SK-N-SH (cell line): ENCODE results near the gene FAM117B. TPM values are rescaled to one million over a fixed set of nuclear protein-coding genes. Genes with fewer than 3 reads are reported as not detected.

Experiments
- CTCF ChIA-PET: fragments of 300-600, 350-600 bp; formaldehyde crosslinking; extraction: SDS; loops from one replicate; lab custom pipeline; 2021; lab: Yijun Ruan, JAX
- POLR2A ChIA-PET: fragments of 350-600 bp; sonication (Branson Sonifier 250); formaldehyde crosslinking; extraction: SDS; loops from one replicate; lab custom pipeline; 2020; ENCODE audit warnings: antibody characterized with exemption, inconsistent platforms; lab: Yijun Ruan, JAX
- DNase-seq: peaks from one replicate; pipeline ENCODE4 v3.0.0; 2012
- H2AFZ ChIP-seq: fragments of 200-600 bp; sonication (generic); 2 replicates; pipeline ENCODE4 v1.8.1; 2016; ENCODE audit warnings: antibody characterized with exemption, mild to moderate bottlenecking, low read depth
- H3F3A ChIP-seq: fragments of 200-600 bp; sonication (generic); replicated peaks from 2 replicates; pipeline ENCODE3; 2016; ENCODE audit warnings: antibody characterized with exemption, mild to moderate bottlenecking; ENCODE audit not compliant: insufficient read depth
- H3K27ac ChIP-seq, 2 experiments: fragments of 200-500 bp in 1 of 2; fragments of 200-600 bp in 1 of 2; sonication (Bioruptor generic) in 1 of 2; sonication (generic), shearing (Covaris generic) in 1 of 2; 2 replicates each; pipeline versions ENCODE4 v1.5.1 to v1.6.1; 2014 to 2016; ENCODE audit warnings: low read depth in 2 of 2, inconsistent platforms in 1 of 2, low read length in 1 of 2, mild to moderate bottlenecking in 1 of 2, mixed read lengths in 1 of 2
- H3K27me3 ChIP-seq: fragments of 200-600 bp; sonication (generic), shearing (Covaris generic); 2 replicates; pipeline ENCODE4 v1.6.1; 2016; ENCODE audit warnings: mixed run types; ENCODE audit not compliant: insufficient read depth
- H3K36me3 ChIP-seq, 2 experiments: fragments of 200-500 bp in 1 of 2; fragments of 200-600 bp in 1 of 2; sonication (Bioruptor generic) in 1 of 2; sonication (generic) in 1 of 2; replicated peaks in 1 of 2; 2 replicates each; pipeline versions ENCODE3 to v1.5.1; 2014 to 2016; ENCODE audit warnings: low read length in 1 of 2, mild to moderate bottlenecking in 1 of 2; ENCODE audit not compliant: insufficient read depth in 2 of 2, control insufficient read depth in 1 of 2
- H3K4me1 ChIP-seq, 2 experiments: fragments of 200-500 bp in 1 of 2; fragments of 200-600 bp in 1 of 2; sonication (Bioruptor generic) in 1 of 2; sonication (generic), shearing (Covaris generic) in 1 of 2; 2 replicates each; pipeline versions ENCODE4 v1.5.1 to v1.6.1; 2014 to 2016; ENCODE audit warnings: low read depth in 1 of 2, low read length in 1 of 2, mixed run types in 1 of 2; ENCODE audit not compliant: insufficient read depth in 2 of 2, control insufficient read depth in 1 of 2
- H3K4me2 ChIP-seq: fragments of 200-600 bp; sonication (generic), shearing (Covaris generic); 2 replicates; pipeline ENCODE4 v1.6.1; 2017; ENCODE audit warnings: mixed run types
- H3K4me3 ChIP-seq, 2 experiments: fragments of 200-500 bp in 1 of 2; fragments of 200-600 bp in 1 of 2; sonication (Bioruptor generic) in 1 of 2; sonication (generic), shearing (Covaris generic) in 1 of 2; 2 replicates each; pipeline versions ENCODE4 v1.5.1 to v1.8.1; 2014 to 2016; ENCODE audit warnings: low read depth in 2 of 2, inconsistent platforms in 1 of 2, low read length in 1 of 2, mild to moderate bottlenecking in 1 of 2, mixed read lengths in 1 of 2, moderate library complexity in 1 of 2
- H3K79me2 ChIP-seq: fragments of 200-600 bp; sonication (generic); 2 replicates; pipeline ENCODE4 v1.8.1; 2017; ENCODE audit warnings: mild to moderate bottlenecking; ENCODE audit not compliant: insufficient read depth
- H3K9ac ChIP-seq: fragments of 200-600 bp; sonication (generic); 2 replicates; pipeline ENCODE4 v1.6.1; 2017; ENCODE audit warnings: mixed run types
- H3K9me2 ChIP-seq: fragments of 200-600 bp; sonication (generic); 2 replicates; pipeline ENCODE4 v1.6.1; 2017; ENCODE audit warnings: mixed run types
- H3K9me3 ChIP-seq: fragments of 200-600 bp; sonication (generic); 2 replicates; pipeline ENCODE4 v1.6.1; 2017; ENCODE audit warnings: mixed run types, mild to moderate bottlenecking, moderate library complexity
- H4K20me1 ChIP-seq: fragments of 200-600 bp; sonication (generic); 2 replicates; pipeline ENCODE4 v1.6.1; 2017; ENCODE audit warnings: mild to moderate bottlenecking, mixed run types; ENCODE audit not compliant: insufficient read depth
- EP300 ChIP-seq, 2 experiments: IDR thresholded peaks; 2 replicates each; pipeline versions ENCODE4 v1.4.0 to v1.6.1; 2012; ENCODE audit warnings: borderline replicate concordance in 1 of 2, low read depth in 1 of 2, low read length in 1 of 2
- EZH2phosphoT487 ChIP-seq: fragments of 200-600 bp; sonication (generic); IDR thresholded peaks from 2 replicates; pipeline ENCODE4 v1.6.1; 2017; ENCODE audit warnings: low read depth, mixed run types, mild to moderate bottlenecking, antibody characterized with exemption, moderate library complexity, borderline replicate concordance
- FOSL2 ChIP-seq: IDR thresholded peaks from 2 replicates; pipeline ENCODE4 v1.4.0; 2012; ENCODE audit warnings: low read depth, mild to moderate bottlenecking, moderate library complexity, borderline replicate concordance
- FOXJ3 ChIP-seq: sonication (generic); formaldehyde crosslinking; IDR thresholded peaks from 2 replicates; pipeline ENCODE4 v1.5.1; 2020; ENCODE audit warnings: mild to moderate bottlenecking, missing genetic modification reagents
- FOXM1 ChIP-seq: IDR thresholded peaks from 2 replicates; pipeline ENCODE4 v1.4.0; 2012; ENCODE audit warnings: low read depth, mild to moderate bottlenecking
- GABPA ChIP-seq: IDR thresholded peaks from 2 replicates; pipeline ENCODE4 v1.4.0; 2012; ENCODE audit warnings: low read depth, mild to moderate bottlenecking
- GATA2 ChIP-seq: sonication (generic); formaldehyde crosslinking; IDR thresholded peaks from 2 replicates; pipeline ENCODE4 v1.5.0; 2020; ENCODE audit warnings: mild to moderate bottlenecking, missing genetic modification reagents
- JUND ChIP-seq: IDR thresholded peaks from 2 replicates; pipeline ENCODE4 v1.4.0; 2012
- MEF2A ChIP-seq: IDR thresholded peaks from 2 replicates; pipeline ENCODE4 v1.4.0; 2012; ENCODE audit warnings: low read depth, borderline replicate concordance
- NFIC ChIP-seq: IDR thresholded peaks from 2 replicates; pipeline ENCODE4 v1.4.0; 2012; ENCODE audit warnings: borderline replicate concordance
- RAD21 ChIP-seq: IDR thresholded peaks from 2 replicates; pipeline ENCODE4 v1.6.1; 2012; ENCODE audit warnings: mild to moderate bottlenecking, low read length
- RFX5 ChIP-seq: IDR thresholded peaks from 2 replicates; pipeline ENCODE4 v1.6.1; 2012; ENCODE audit warnings: mild to moderate bottlenecking, improper control_type of control experiment, low read length
- SIN3A ChIP-seq: IDR thresholded peaks from 2 replicates; pipeline ENCODE4 v1.6.1; 2012; ENCODE audit warnings: low read depth, mild to moderate bottlenecking, low read length, moderate library complexity, borderline replicate concordance
- SMC3 ChIP-seq: IDR thresholded peaks from 2 replicates; pipeline ENCODE4 v1.6.1; 2012; ENCODE audit warnings: low read depth, low read length, improper control_type of control experiment
- YY1 ChIP-seq: IDR thresholded peaks from 2 replicates; pipeline ENCODE4 v1.4.0; 2012; ENCODE audit warnings: low read depth, mild to moderate bottlenecking
- polyA plus RNA-seq, 3 experiments: library from polyadenylated mRNA; depleted of rRNA; stranded (reverse); fragments of >200 nt; gene quantifications; 2 replicates each; pipeline ENCODE4 v1.2.3, GENCODE V29; 2012
- TF ChIP-seq, protein P1 (sequence below): fragments of 150-350 bp; IDR thresholded peaks from 2 replicates; pipeline ENCODE4 v1.6.1; 2017; ENCODE audit warnings: antibody characterized with exemption, low read length, low read depth, borderline replicate concordance
- TF ChIP-seq, protein P2 (sequence below): IDR thresholded peaks from 2 replicates; pipeline ENCODE4 v1.4.0; 2012; ENCODE audit warnings: low read depth, borderline replicate concordance
- TF ChIP-seq, protein P3 (sequence below): IDR thresholded peaks from 2 replicates; pipeline ENCODE4 v1.4.0; 2012; ENCODE audit warnings: low read depth, borderline replicate concordance

FAM117B gene
- polyA plus RNA-seq, 1 of the 3 experiments (the other 2 are of a cell fraction), result 0.90 TPM

DNA sequence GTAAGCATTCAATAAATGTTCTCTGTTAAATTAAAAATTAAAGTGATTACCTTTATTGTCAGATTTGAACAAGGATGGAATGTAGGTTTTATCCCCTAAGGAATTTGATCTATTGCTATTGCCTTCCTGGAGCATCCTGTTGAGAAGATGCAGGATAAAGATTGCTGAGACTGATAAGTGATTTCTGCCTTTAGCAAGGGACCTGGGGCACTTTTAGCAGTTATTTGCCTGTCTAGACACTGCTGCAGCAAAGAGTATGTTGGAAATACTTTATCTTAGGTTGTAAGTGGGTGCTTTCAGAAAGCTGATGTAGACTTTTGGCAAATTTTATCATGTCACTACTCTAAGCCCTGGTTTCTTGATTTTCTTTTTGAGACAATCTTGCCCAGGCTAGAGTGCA lies 69.5 kb downstream of the FAM117B start:
- Histone ChIP-seq H3K4me3 (no peak overlapping the region), H3K79me2 (no peaks in the 10 kb centered on the region), H3K27ac (no peak overlapping the region), H3K27me3 (no peaks in the 10 kb centered on the region), H3K4me1 (no peaks in the 10 kb centered on the region), H4K20me1 (no peaks in the 10 kb centered on the region), H3K9me3 (no peaks in the 10 kb centered on the region), H3K4me2 (no peak overlapping the region), H2AFZ (no peak overlapping the region), H3K9me2 (no peaks in the 10 kb centered on the region), H3K9ac (no peak overlapping the region), H3F3A (no peaks in the 10 kb centered on the region), H3K36me3 (no peaks in the 10 kb centered on the region)
- POLR2A ChIA-PET, result no interaction called here
- no peak for DNase-seq
- TF ChIP-seq YY1 (no peak), JUND (no peak), EP300 (IDR thresholded peaks at IDR 0.05; ENCODE audit: borderline replicate concordance in 1 of 2, low read depth in 1 of 2, low read length in 1 of 2) (no peak), FOSL2 (no peak), NFIC (no peak), EZH2phosphoT487 (no peak), GATA2 (CRISPR knock-in tag) (no peak), FOXJ3 (no peak), SMC3 (no peak), SIN3A (no peak), RAD21 (no peak), MEF2A (no peak), GABPA (no peak), RFX5 (no peak), FOXM1 (no peak)
- TF ChIP-seq, protein P1, sequence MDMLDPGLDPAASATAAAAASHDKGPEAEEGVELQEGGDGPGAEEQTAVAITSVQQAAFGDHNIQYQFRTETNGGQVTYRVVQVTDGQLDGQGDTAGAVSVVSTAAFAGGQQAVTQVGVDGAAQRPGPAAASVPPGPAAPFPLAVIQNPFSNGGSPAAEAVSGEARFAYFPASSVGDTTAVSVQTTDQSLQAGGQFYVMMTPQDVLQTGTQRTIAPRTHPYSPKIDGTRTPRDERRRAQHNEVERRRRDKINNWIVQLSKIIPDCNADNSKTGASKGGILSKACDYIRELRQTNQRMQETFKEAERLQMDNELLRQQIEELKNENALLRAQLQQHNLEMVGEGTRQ, result no peak
- TF ChIP-seq, protein P2, sequence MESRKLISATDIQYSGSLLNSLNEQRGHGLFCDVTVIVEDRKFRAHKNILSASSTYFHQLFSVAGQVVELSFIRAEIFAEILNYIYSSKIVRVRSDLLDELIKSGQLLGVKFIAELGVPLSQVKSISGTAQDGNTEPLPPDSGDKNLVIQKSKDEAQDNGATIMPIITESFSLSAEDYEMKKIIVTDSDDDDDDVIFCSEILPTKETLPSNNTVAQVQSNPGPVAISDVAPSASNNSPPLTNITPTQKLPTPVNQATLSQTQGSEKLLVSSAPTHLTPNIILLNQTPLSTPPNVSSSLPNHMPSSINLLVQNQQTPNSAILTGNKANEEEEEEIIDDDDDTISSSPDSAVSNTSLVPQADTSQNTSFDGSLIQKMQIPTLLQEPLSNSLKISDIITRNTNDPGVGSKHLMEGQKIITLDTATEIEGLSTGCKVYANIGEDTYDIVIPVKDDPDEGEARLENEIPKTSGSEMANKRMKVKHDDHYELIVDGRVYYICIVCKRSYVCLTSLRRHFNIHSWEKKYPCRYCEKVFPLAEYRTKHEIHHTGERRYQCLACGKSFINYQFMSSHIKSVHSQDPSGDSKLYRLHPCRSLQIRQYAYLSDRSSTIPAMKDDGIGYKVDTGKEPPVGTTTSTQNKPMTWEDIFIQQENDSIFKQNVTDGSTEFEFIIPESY, result no peak
- TF ChIP-seq, protein P3, sequence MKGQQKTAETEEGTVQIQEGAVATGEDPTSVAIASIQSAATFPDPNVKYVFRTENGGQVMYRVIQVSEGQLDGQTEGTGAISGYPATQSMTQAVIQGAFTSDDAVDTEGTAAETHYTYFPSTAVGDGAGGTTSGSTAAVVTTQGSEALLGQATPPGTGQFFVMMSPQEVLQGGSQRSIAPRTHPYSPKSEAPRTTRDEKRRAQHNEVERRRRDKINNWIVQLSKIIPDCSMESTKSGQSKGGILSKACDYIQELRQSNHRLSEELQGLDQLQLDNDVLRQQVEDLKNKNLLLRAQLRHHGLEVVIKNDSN, result no peak
- CTCF ChIA-PET, result no interaction called here
